ENCODE data around the gene GRIN1.

GRIN1 gene

DNA sequence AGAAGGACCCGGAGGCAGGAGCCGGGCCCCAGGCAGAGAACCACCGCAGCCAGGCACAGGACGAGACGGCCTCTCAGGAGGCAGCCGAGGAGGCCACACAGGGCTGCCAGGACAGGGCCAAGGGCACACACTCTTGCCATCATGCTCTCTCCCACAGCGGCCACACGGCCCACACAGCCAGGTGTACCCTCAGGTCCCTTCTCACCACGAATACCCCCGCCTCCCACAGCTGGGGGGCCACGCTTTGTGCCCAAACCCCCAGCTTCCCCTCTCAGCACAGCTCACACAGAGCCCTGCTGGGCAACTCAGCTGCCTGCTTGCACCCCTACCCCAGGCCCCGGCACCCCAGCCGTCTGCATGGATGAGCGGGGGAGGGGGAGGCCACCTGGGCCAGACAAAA, 54.8 kb downstream of the GRIN1 start:
- no peak overlapping the region for H3K4me3 ChIP-seq (ENCODE audit: control insufficient read depth, low read depth, low read length)
- TF ChIP-seq, protein P1, sequence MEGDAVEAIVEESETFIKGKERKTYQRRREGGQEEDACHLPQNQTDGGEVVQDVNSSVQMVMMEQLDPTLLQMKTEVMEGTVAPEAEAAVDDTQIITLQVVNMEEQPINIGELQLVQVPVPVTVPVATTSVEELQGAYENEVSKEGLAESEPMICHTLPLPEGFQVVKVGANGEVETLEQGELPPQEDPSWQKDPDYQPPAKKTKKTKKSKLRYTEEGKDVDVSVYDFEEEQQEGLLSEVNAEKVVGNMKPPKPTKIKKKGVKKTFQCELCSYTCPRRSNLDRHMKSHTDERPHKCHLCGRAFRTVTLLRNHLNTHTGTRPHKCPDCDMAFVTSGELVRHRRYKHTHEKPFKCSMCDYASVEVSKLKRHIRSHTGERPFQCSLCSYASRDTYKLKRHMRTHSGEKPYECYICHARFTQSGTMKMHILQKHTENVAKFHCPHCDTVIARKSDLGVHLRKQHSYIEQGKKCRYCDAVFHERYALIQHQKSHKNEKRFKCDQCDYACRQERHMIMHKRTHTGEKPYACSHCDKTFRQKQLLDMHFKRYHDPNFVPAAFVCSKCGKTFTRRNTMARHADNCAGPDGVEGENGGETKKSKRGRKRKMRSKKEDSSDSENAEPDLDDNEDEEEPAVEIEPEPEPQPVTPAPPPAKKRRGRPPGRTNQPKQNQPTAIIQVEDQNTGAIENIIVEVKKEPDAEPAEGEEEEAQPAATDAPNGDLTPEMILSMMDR (conservative IDR thresholded peaks at IDR 0.05; ENCODE audit: control insufficient read depth, insufficient read depth, low read depth, low read length): no peak
- no peak for DNase-seq (ENCODE audit: low read depth)

DNA sequence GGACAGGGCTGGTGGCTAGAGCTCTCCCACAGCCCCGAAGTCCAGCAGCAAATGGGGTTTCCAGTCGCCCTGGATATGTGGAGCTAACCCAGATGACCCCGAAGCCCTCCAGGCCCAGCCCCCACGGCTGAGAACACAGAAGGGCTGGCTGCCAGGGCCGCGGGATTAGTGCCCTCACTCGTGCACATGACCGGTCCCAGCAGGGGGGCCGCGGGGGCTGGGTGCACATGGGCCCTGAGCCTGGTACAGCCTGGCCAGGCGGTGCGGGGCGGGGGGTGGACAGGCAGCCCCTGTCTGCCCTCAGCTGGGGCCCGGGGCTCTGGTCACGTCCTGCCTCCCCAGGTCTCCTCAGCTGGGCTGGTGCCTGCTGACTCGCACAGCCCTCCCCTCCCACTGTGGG, 55.4 kb downstream of the GRIN1 start:
- TF ChIP-seq, protein P1 (conservative IDR thresholded peaks at IDR 0.05; ENCODE audit: control insufficient read depth, insufficient read depth, low read depth, low read length): no peak
- H3K4me3 ChIP-seq (ENCODE audit: control insufficient read depth, low read depth, low read length): no peak overlapping the region
- DNase-seq (ENCODE audit: low read depth): no peak

DNA sequence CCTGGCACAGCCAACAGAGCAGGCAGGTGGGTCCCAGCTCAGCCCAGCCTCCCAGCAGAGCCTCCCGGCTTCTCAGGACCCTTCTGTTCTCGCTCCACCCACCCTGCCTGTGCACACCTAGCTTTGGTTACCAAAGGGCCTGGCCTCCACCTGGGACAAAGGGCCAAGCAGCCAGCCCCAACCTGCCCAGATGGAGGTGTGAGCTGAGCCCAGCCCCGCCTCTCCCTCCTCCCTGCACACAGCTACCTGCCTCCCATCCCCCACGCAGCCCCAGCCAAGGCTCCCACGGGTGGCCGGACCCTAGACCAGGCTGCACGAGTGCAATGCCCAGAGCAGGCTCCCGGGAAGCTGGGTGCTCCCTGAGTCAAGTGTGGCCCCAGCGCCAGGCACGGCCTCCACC, 56.0 kb downstream of the GRIN1 start:
- no peak overlapping the region for H3K4me3 ChIP-seq (ENCODE audit: control insufficient read depth, low read depth, low read length)
- TF ChIP-seq, protein P1 (conservative IDR thresholded peaks at IDR 0.05; ENCODE audit: control insufficient read depth, insufficient read depth, low read depth, low read length): no peak
- no peak for DNase-seq (ENCODE audit: low read depth)

DNA sequence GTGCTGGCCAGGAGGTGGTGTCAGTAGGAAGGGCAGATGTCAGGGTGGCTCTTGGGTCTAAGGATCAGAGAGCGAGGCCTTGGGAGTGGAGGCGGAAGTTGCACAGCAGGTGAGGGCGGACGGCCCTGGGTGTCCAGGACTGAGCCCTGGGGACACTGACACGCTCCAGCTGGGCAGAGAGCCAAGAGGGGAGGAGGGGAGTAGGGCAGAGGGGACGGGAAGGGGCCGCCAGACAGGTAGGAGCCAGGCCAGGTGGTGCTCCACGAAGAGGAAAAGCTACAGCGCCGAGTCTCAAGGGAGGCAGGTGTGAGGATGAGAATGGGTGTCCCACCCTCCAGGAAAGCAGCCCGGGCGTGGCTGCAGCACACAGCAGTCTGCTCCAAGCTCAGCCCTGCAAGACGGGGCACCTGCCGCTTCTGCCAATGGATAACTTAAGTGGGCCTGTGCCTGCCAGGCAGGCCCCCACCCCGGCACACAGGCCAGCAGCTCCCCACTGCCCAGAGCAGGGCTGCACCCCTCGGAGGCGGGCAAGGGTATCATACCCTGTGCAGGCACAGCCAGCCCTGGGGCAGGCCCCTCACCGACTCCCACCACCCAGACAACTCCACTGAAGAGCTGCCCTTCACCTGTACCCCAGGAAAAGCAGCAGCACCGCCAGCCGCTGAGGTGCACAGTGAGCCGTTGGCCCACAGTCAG, 56.7 kb downstream of the GRIN1 start:
- no peak for DNase-seq (ENCODE audit: low read depth)
- TF ChIP-seq, protein P1 (conservative IDR thresholded peaks at IDR 0.05; ENCODE audit: control insufficient read depth, insufficient read depth, low read depth, low read length): no peak
- no peak overlapping the region for H3K4me3 ChIP-seq (ENCODE audit: control insufficient read depth, low read depth, low read length)

DNA sequence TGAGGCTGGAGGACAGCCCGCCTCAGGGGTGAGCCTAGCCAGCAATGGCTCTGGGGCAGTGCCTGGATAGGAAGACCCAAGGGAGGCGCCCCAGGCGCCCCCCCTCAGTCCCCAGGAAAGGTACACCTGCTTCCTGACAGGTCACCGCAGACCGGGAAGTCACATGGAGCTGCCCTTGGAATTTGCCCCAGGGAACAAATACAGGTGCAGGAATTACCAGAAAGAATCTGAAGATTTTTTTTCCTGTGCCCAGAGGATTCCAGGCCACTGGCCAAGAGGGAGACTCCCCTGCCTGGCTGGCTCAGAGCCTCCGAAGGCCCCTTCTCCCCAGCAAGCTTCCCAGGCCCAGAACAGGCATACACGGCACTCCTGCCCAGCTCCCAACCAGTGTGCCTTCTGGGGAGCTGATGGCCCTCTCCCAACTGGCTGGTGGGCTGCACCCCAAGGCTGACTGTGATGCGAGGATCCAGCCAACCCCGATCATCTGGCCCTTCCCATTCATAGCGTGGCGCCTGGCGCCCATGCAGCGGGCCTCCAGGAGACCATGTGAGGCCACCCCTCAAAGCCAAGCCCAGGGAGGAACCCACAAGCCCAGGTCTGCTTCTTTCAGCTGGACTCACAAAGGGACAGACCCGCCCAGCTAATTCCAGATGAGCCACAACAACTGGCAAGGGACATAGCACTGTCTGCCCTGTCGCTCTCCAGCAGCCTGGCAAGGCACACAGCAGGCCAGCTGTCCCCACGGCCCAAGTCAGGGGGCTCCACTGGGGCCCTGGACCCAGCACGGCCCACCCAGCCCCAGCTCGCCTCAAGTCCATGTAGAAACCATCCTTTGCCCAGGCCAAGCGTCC, 59.3 kb downstream of the GRIN1 start:
- no peak overlapping the region for H3K4me3 ChIP-seq (ENCODE audit: control insufficient read depth, low read depth, low read length)
- TF ChIP-seq, protein P1 (conservative IDR thresholded peaks at IDR 0.05; ENCODE audit: control insufficient read depth, insufficient read depth, low read depth, low read length): no peak
- no peak for DNase-seq (ENCODE audit: low read depth)

DNA sequence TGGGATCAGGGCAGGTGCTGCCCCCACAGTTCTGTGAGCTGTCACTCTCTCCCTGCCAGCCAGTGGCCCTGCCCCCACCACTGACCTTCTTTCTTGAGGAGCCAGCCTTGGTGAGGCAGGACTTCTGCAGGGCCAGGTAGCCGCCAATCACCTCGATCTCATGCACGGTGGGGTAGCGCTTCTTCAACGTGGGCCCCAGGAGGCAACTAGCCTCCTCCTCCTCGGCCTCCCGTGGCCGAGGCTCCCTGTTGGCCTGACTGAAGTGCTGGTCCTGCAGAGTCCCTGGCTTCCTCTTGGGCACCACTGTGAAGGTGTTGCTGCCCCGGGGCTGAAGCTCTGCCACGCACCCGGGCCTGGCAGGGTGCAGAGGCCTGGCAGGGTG, 59.9 kb downstream of the GRIN1 start:
- TF ChIP-seq, protein P1 (conservative IDR thresholded peaks at IDR 0.05; ENCODE audit: control insufficient read depth, insufficient read depth, low read depth, low read length): no peak
- no peak for DNase-seq (ENCODE audit: low read depth)
- peak overlapping the region; percentile 42 for H3K4me3 ChIP-seq (ENCODE audit: control insufficient read depth, low read depth, low read length)

Measured in fibroblast of mammary gland (primary cell).